Keratinocyte (primary cell): ENCODE data around the gene LAMC3.

Experiments used
- CTCF ChIP-seq, 3 experiments: IDR thresholded peaks in 1 of 3; conservative IDR thresholded peaks in 1 of 3; optimal IDR thresholded peaks in 1 of 3; 2 replicates in 2 of 3; 3 replicates in 1 of 3; pipeline versions ENCODE3 to v1.5.1; 2011; ENCODE audit warnings: low read length in 3 of 3, mild to moderate bottlenecking in 3 of 3, moderate library complexity in 2 of 3, control low read depth in 1 of 3, inconsistent platforms in 1 of 3; ENCODE audit not compliant: insufficient read depth in 2 of 3; ENCODE audit errors: extremely low read depth in 1 of 3
- EZH2 ChIP-seq: IDR thresholded peaks from one replicate; pipeline ENCODE4 v1.6.1; 2012; ENCODE audit warnings: inconsistent platforms, mild to moderate bottlenecking, low read length, moderate library complexity

GRCh38 chr9:131015112-131015511, 6.1 kb downstream of the LAMC3 start:
- TF ChIP-seq CTCF (optimal IDR thresholded peaks at IDR 0.05 in 1 of 3, IDR thresholded peaks at IDR 0.05 in 1 of 3, conservative IDR thresholded peaks at IDR 0.05 in 1 of 3; ENCODE audit: extremely low read depth in 1 of 3, insufficient read depth in 2 of 3, low read length in 3 of 3) (no peak), EZH2 (no peak)
